Neural progenitor cell (in vitro differentiated cells): ENCODE data around the gene EMC6. TPM values are rescaled to one million over a fixed set of nuclear protein-coding genes. Genes with fewer than 3 reads are reported as not detected.
A peak's percentile ranks its signal among the peaks of the same experiment; 100 is the strongest.

Experiments used
- DNase-seq: peaks from one replicate; pipeline ENCODE4 v3.0.0-alpha.2; 2016; ENCODE audit warnings: low spot score
- H2AFZ ChIP-seq: fragments of 200-600 bp; sonication (generic); replicated peaks from 2 replicates; pipeline ENCODE4 v1.6.1; 2016; ENCODE audit warnings: antibody characterized with exemption
- H3F3A ChIP-seq: fragments of 200-600 bp; sonication (generic); 2 replicates; pipeline ENCODE4 v1.6.1; 2016; ENCODE audit warnings: antibody characterized with exemption, low read depth
- H3K27ac ChIP-seq: fragments of 200-600 bp; sonication (generic); 2 replicates; pipeline ENCODE4 v1.5.1; 2016; ENCODE audit warnings: mild to moderate bottlenecking
- H3K27me3 ChIP-seq: fragments of 200-600 bp; sonication (generic); 2 replicates; pipeline ENCODE4 v1.6.1; 2016; ENCODE audit warnings: mild to moderate bottlenecking, moderate library complexity
- H3K36me3 ChIP-seq: fragments of 200-600 bp; sonication (generic); 2 replicates; pipeline ENCODE4 v1.5.1; 2016
- H3K4me1 ChIP-seq: fragments of 200-600 bp; sonication (generic); 2 replicates; pipeline ENCODE4 v1.6.1; 2016; ENCODE audit warnings: mixed run types
- H3K4me2 ChIP-seq: fragments of 200-600 bp; sonication (generic); 2 replicates; pipeline ENCODE4 v1.6.1; 2016
- H3K4me3 ChIP-seq: fragments of 200-600 bp; sonication (generic); 2 replicates; pipeline ENCODE4 v1.5.1; 2016
- H3K79me2 ChIP-seq: fragments of 200-600 bp; sonication (generic); 2 replicates; pipeline ENCODE4 v1.6.1; 2016; ENCODE audit warnings: low read depth
- H3K9ac ChIP-seq: fragments of 200-600 bp; sonication (generic); 2 replicates; pipeline ENCODE4 v1.6.1; 2016
- H3K9me3 ChIP-seq: fragments of 200-600 bp; sonication (generic); 2 replicates; pipeline ENCODE4 v1.5.1; 2016; ENCODE audit warnings: low read depth
- H4K20me1 ChIP-seq: fragments of 200-600 bp; sonication (generic); 2 replicates; pipeline ENCODE4 v1.6.1; 2016; ENCODE audit warnings: low read depth
- H3K27ac Mint-ChIP-seq: 3 replicates; pipeline ENCODE4 v1.8.0; 2021; ENCODE audit warnings: mixed read lengths
- H3K27me3 Mint-ChIP-seq: 2 replicates; pipeline ENCODE4 v1.8.0; 2022; ENCODE audit warnings: low read depth, mild to moderate bottlenecking, inconsistent platforms, moderate library complexity, mixed read lengths; ENCODE audit not compliant: insufficient read depth
- H3K36me3 Mint-ChIP-seq: 3 replicates; pipeline ENCODE4 v1.8.0; 2021; ENCODE audit warnings: mixed read lengths
- H3K4me1 Mint-ChIP-seq: 3 replicates; pipeline ENCODE4 v1.8.0; 2021; ENCODE audit warnings: mixed read lengths
- H3K4me3 Mint-ChIP-seq: 3 replicates; pipeline ENCODE4 v1.8.0; 2021; ENCODE audit warnings: mild to moderate bottlenecking, moderate library complexity, mixed read lengths
- H3K9me3 Mint-ChIP-seq: 3 replicates; pipeline ENCODE4 v1.8.0; 2020; ENCODE audit warnings: mixed read lengths
- CTCF ChIP-seq: fragments of 200-600 bp; sonication (generic); IDR thresholded peaks from 2 replicates; pipeline ENCODE4 v1.5.1; 2017; ENCODE audit warnings: antibody characterized with exemption, mild to moderate bottlenecking
- EZH2 ChIP-seq: fragments of 200-600 bp; sonication (generic); IDR thresholded peaks from 2 replicates; pipeline ENCODE4 v1.6.1; 2017; ENCODE audit warnings: antibody characterized with exemption, mild to moderate bottlenecking, moderate library complexity
- EZH2phosphoT487 ChIP-seq: fragments of 200-600 bp; sonication (generic); IDR thresholded peaks from 2 replicates; pipeline ENCODE4 v1.6.1; 2017; ENCODE audit warnings: antibody characterized with exemption
- total RNA-seq: library from RNA; depleted of rRNA; stranded (reverse); fragments of >200 nt; gene quantifications from 2 replicates; pipeline ENCODE4 v1.2.3, GENCODE V29; 2015; ENCODE audit warnings: low replicate concordance

EMC6 gene
- total RNA-seq, 1 donor from 2014 or later: 20.0 TPM

- H4K20me1 ChIP-seq: peaks cover 25% of the 10 kb centered on the region
Measured at GRCh38 chr17:3666516-3666915, 2.1 kb upstream of the EMC6 start.

GRCh38 chr17:3667366-3668278, 990 bp upstream of the EMC6 start:
- Mint-ChIP-seq H3K4me3 (peak overlapping the region; percentile 98), H3K27ac (peak overlapping the region; percentile 94), H3K4me1 (peaks cover 29% of the 10 kb centered on the region), H3K27me3 (peaks cover 7% of the 10 kb centered on the region), H3K36me3 (peaks cover 9% of the 10 kb centered on the region), H3K9me3 (no peaks in the 10 kb centered on the region)
- Histone ChIP-seq H3K9ac (peak overlapping the region; percentile 72), H3K79me2 (peaks cover 39% of the 10 kb centered on the region), H3K36me3 (no peaks in the 10 kb centered on the region), H3K4me1 (no peaks in the 10 kb centered on the region), H2AFZ (peak overlapping the region; percentile 21), H3K4me2 (peak overlapping the region; percentile 82), H3K4me3 (peak overlapping the region; percentile 95), H3F3A (peaks cover 11% of the 10 kb centered on the region), H4K20me1 (peaks cover 25% of the 10 kb centered on the region), H3K27me3 (no peaks in the 10 kb centered on the region), H3K9me3 (no peaks in the 10 kb centered on the region), H3K27ac (peak overlapping the region; percentile 91)
- TF ChIP-seq EZH2phosphoT487 (no peak), EZH2 (no peak), CTCF (no peak)
- DNase-seq: peak; percentile 89

More at GRCh38 chr17:3666516-3666915, 2.1 kb upstream of the EMC6 start:
- TF ChIP-seq EZH2 (no peak), CTCF (no peak), EZH2phosphoT487 (no peak)
- Histone ChIP-seq H3K27me3 (no peaks in the 10 kb centered on the region), H3K9me3 (no peaks in the 10 kb centered on the region), H3K9ac (no peak overlapping the region), H3K36me3 (no peaks in the 10 kb centered on the region), H3F3A (peaks cover 11% of the 10 kb centered on the region), H3K4me2 (no peak overlapping the region), H3K79me2 (peaks cover 39% of the 10 kb centered on the region), H3K4me3 (no peak overlapping the region), H2AFZ (no peak overlapping the region), H3K4me1 (no peaks in the 10 kb centered on the region), H3K27ac (no peak overlapping the region)
- Mint-ChIP-seq H3K36me3 (peaks cover 7% of the 10 kb centered on the region), H3K4me1 (peaks cover 31% of the 10 kb centered on the region), H3K9me3 (no peaks in the 10 kb centered on the region), H3K27ac (no peak overlapping the region), H3K4me3 (peak overlapping the region; percentile 98), H3K27me3 (peaks cover 11% of the 10 kb centered on the region)
- no peak for DNase-seq

GRCh38 chr17:3669085-3669347, 404 bp downstream of the EMC6 start:
- H3K4me1 ChIP-seq: no peaks in the 10 kb centered on the region
- TF ChIP-seq EZH2 (no peak), CTCF (peak; percentile 3)
- H2AFZ ChIP-seq: no peak overlapping the region
- H3K9ac ChIP-seq: peak overlapping the region; percentile 88
- no peaks in the 10 kb centered on the region for H3K9me3 Mint-ChIP-seq
- no peaks in the 10 kb centered on the region for H3K27me3 ChIP-seq
- peak overlapping the region; percentile 60 for H3K27ac ChIP-seq
- H3K9me3 ChIP-seq: no peaks in the 10 kb centered on the region
- H3K27me3 Mint-ChIP-seq: peaks cover 9% of the 10 kb centered on the region
- H3K4me1 Mint-ChIP-seq: peaks cover 27% of the 10 kb centered on the region
- peak overlapping the region; percentile 81 for H3K27ac Mint-ChIP-seq
- H3K36me3 ChIP-seq: no peaks in the 10 kb centered on the region
- peak overlapping the region; percentile 95 for H3K4me3 ChIP-seq
- H3F3A ChIP-seq: peaks cover 11% of the 10 kb centered on the region
- peak overlapping the region; percentile 98 for H3K4me3 Mint-ChIP-seq
- no peak for DNase-seq
- H4K20me1 ChIP-seq: peaks cover 25% of the 10 kb centered on the region
- H3K36me3 Mint-ChIP-seq: peaks cover 7% of the 10 kb centered on the region
- H3K4me2 ChIP-seq: peak overlapping the region; percentile 80
- H3K79me2 ChIP-seq: peaks cover 39% of the 10 kb centered on the region
